ENCODE data around the gene ANKRD24.
"Not testable (repeated sequence)": the region's sequence is repeated elsewhere in the genome, so short reads cannot be mapped to it uniquely, and the experiment has no call there.

Gene ANKRD24

DNA sequence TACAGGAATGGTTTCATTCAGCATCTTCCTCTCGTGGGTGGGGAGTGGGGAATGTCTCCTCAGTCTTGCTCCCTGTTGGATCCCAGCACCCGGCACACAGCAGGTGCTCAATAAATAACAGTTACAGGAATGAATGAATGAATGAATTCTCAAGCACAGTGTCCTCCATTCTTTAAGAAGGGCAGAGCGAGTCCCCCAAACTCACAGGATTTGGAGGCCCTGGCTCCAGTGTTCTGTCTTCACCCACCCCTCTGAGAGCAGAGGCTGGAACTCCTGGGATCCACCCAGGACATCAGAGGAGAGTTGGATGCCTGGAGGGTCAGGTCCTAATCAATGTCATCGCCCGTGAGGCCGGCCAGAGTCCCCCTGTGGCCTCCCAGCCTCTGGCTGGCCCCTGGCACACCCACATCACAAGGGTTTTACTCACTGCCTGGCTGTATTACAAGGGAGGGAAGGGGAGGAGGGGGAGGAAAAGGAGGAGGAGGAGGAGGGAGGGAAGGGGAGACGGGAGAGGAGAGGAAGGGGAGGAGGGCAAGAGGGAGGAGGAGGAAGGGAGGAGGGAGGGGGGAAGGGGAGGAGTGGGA, 37.7 kb upstream of the ANKRD24 start:
- in situ Hi-C loops (cut with MboI; ENCODE audit: low sequenced_read_pairs, unreplicated experiment): no loop called here
- TF ChIP-seq, protein P1, sequence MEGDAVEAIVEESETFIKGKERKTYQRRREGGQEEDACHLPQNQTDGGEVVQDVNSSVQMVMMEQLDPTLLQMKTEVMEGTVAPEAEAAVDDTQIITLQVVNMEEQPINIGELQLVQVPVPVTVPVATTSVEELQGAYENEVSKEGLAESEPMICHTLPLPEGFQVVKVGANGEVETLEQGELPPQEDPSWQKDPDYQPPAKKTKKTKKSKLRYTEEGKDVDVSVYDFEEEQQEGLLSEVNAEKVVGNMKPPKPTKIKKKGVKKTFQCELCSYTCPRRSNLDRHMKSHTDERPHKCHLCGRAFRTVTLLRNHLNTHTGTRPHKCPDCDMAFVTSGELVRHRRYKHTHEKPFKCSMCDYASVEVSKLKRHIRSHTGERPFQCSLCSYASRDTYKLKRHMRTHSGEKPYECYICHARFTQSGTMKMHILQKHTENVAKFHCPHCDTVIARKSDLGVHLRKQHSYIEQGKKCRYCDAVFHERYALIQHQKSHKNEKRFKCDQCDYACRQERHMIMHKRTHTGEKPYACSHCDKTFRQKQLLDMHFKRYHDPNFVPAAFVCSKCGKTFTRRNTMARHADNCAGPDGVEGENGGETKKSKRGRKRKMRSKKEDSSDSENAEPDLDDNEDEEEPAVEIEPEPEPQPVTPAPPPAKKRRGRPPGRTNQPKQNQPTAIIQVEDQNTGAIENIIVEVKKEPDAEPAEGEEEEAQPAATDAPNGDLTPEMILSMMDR (IDR thresholded peaks at IDR 0.05; ENCODE audit: borderline replicate concordance, control extremely low read depth, extremely low read depth, insufficient read depth, missing control alignments): no peak
- DNase-seq (ENCODE audit: low spot score): peak; percentile 8

DNA sequence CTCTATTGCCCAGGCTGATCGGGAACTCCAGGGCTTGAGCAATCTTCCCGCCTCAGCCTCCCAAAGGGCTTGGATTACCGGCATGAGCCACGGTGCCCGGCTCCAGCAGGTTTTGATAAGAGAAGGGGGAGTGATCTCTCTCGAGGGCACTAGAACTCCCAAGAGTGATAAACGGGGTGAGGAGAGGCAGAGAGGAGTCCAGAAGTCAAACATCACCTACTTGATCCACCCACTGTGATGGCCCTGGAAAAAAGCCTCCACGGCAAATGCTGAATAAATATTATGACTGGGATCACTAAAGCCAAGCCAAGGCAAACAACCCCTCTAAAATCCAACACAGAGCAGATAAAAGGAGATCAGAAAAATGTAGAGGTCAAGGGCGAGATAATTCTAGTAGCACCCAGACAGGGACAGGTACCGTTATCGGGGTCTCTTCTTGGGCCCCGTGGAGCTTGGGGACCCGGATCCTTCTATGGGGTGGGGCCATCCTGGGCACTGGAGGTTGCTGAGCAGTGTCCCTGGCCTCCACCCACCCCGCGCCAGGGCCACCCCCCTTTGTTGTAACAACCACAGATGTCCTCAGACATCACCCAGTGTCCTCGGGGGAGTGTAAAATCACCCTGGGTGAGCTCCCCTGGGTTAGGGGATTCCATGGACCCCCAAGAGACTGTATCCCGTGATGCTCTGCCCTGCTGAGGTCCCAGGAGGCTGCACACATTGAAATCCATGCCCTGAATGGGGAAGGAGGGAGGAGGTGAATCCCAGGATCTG, 32.8 kb upstream of the ANKRD24 start:
- in situ Hi-C loops (cut with MboI; ENCODE audit: low sequenced_read_pairs, unreplicated experiment): no loop called here
- no peak for DNase-seq (ENCODE audit: low spot score)

DNA sequence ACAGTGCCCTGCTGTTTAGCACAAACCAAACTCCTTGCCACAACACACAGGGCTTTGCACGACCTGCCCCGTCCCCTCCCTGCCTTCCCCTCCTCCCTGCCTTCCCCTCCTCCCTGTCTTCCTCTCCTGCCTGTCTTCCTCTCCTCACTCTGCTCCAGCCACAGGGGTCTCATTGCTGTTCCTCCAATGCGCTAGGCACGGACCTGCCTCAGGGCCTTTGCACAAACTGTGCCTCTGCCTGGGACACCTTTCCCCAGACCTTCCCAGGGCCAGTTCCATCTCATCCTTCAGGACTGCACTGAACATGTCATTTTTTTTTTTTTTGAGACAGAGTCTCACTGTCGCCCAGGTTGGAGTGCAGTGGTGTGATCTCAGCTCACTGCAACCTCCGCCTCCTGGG, 30.9 kb upstream of the ANKRD24 start:
- no peak for DNase-seq (ENCODE audit: low spot score)
- TF ChIP-seq, protein P1 (IDR thresholded peaks at IDR 0.05; ENCODE audit: borderline replicate concordance, control extremely low read depth, extremely low read depth, insufficient read depth, missing control alignments): no peak
- in situ Hi-C loops (cut with MboI; ENCODE audit: low sequenced_read_pairs, unreplicated experiment): no loop called here

More for the DNA sequence above, 32.8 kb upstream of the ANKRD24 start:
- TF ChIP-seq, protein P1 (IDR thresholded peaks at IDR 0.05; ENCODE audit: borderline replicate concordance, control extremely low read depth, extremely low read depth, insufficient read depth, missing control alignments): no peak

DNA sequence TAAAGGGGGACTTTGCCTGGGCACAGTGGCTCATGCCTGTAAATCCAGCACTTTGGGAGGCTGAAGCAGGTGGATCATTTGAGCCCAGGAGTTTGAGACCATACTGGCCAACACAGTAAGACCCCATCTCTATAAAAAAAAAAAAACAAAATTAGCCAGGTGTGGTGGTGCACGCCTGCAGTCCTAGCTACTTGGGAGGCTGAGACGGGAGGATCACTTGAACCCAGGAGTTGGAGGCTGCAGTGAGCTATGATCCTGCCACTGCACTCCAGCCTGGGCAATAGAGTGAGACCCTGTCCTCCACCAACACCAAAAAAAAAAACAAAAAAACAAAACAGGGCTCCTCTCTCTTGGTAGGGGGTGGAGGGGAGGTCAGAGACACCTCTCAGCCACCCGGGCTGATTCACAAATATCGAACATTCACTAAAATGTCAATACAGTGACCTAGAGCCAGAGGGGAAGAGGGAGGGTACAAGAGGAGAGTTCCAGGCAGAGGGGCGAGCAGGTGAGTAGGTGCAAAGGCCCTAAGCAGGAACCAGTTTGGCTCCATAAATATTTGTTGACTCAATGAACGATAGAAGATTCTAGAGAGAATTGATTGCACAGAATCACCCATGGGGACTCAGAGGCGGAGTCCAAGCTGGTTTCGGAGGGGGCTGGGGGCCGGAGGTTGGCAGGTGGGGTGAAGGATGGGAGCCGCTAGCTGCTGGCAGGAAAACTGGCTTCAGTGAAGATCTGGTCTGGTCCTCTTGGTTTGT, 30.1 kb upstream of the ANKRD24 start:
- in situ Hi-C loops (cut with MboI; ENCODE audit: low sequenced_read_pairs, unreplicated experiment): no loop called here
- TF ChIP-seq, protein P1 (IDR thresholded peaks at IDR 0.05; ENCODE audit: borderline replicate concordance, control extremely low read depth, extremely low read depth, insufficient read depth, missing control alignments): no peak
- DNase-seq (ENCODE audit: low spot score): peak; percentile 25

DNA sequence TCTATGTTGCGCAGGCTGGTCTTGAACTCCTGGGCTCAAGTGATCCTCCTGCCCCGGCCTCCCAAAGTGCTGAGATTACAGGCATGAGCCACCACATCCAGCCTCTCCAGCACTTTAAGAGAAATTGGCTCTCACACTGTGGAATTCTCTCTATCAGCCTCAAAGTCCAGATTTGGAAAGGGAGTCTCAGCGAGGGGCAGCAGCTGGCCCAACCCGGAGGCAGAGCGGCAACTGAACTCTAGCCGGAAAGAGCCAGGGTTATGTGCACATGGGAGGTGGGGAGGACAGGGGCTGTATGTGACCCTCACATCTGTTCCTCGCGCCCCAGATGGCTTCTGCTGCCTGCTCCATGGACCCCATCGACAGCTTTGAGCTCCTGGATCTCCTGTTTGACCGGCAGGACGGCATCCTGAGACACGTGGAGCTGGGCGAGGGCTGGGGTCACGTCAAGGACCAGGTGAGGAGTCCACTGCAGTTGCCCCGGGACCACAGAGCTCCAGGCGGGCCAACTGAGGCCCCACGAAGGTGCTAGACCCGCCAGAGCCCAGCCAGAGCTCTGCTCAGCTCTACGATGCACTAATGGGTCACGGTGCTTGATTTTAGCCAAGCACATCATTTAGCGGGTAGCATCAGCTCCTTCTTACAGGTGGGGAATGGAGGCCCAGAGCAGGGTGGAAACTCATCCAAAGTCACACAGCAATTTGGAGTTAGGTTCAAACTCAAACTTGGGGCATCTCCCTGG, 27.7 kb upstream of the ANKRD24 start:
- TF ChIP-seq, protein P1 (IDR thresholded peaks at IDR 0.05; ENCODE audit: borderline replicate concordance, control extremely low read depth, extremely low read depth, insufficient read depth, missing control alignments): no peak
- in situ Hi-C loops (cut with MboI; ENCODE audit: low sequenced_read_pairs, unreplicated experiment): no loop called here
- no peak for DNase-seq (ENCODE audit: low spot score)

DNA sequence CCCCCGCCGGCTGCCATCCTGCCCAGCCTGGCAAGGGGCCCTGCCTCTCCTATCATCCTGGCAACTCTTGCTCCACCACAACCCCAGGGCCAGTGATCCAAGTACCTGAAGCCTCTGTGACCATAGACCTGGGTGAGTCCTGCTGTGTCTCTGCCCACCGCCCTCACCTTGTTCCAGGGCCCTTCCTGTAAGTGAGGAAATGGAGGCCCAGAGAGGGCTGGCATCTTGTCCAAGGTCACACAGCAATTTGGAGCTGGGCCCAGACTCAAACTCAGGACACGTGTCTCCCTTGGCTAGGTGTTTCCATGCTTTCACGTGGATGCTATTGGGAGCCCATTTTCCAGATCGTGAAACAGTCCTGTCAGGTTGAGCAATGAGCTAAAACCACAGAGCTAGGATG, 25.3 kb upstream of the ANKRD24 start:
- DNase-seq (ENCODE audit: low spot score): no peak
- TF ChIP-seq, protein P1 (IDR thresholded peaks at IDR 0.05; ENCODE audit: borderline replicate concordance, control extremely low read depth, extremely low read depth, insufficient read depth, missing control alignments): no peak
- in situ Hi-C loops (cut with MboI; ENCODE audit: low sequenced_read_pairs, unreplicated experiment): no loop called here

DNA sequence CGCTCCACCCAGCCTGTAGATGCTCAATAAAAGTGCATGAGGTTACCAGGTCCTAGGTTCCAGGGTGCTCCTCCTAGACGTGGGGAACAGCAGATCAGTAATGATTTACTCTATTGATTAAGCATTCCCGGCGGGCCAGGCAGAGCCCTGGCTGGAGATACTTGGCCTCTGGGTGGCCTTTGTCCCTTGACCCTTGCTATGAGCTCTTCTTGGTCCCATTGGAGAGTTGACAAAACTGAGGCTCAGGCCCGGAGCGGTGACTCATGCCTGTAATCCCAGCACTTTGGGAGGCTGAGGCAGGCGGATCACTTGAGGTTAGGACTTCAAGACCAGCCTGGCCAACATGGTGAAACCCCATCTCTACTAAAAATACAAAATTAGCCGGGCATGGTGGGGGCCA, 24.5 kb upstream of the ANKRD24 start:
- in situ Hi-C loops (cut with MboI; ENCODE audit: low sequenced_read_pairs, unreplicated experiment); DNase-seq (ENCODE audit: low spot score): not testable (repeated sequence)

Data from GM13976 (cell line).